GM20431 (cell line): ENCODE results near the gene LAX1.
"Not testable (repeated sequence)": the region's sequence is repeated elsewhere in the genome, so short reads cannot be mapped to it uniquely, and the experiment has no call there.

Source experiments
- in situ Hi-C: fragments of 300-500 bp; cut with MseI, MboI; formaldehyde crosslinking; loops from one replicate; pipeline ENCODE4 v1.15.0; 2020; ENCODE audit warnings: low sequenced_read_pairs; ENCODE audit not compliant: unreplicated experiment

The LAX1 gene

DNA sequence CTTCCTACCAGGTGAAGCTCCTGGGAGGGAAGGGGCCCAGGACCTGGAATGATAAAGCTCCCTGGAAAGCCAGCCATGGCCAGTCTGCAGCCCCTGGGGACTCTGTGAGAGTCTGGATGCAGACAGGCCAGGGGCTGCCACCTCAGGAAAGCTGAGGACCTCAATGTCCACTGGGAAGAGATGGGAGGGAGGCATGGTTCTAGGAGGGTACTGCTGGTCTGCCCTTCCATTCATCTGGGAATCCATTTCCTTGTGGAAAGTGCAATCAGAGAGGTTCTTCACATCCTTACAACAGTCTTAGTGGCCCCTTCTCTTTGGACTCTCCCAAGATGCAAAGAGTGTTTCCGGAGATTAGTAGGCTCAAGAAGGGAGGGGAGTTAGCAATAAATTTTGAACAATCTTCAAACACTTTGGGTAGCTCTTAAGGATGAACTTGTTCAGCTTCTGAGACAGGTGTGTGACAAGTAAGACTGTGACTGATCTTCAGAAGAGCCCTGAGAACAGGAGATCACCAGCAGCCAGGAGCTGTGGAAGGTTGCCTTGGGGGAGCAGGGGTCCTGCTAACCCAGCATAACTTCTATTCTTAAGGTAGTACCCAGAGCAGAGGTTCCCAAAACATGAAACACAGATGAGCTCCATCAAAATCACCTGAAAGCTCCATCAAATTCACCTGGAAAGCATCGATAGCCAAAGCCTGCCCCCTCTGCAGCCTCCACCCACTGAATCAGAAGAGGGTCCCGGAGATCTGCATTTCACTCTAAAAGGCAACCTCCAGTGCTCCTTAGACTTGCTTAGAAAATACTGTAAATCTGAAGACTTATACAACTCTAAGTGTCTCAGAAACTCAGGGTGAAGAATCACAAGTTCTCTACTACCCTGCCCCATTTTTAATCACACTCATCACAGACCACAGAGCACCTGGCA is 616 bp upstream of the LAX1 start:
- in situ Hi-C loops, result no loop called here

DNA sequence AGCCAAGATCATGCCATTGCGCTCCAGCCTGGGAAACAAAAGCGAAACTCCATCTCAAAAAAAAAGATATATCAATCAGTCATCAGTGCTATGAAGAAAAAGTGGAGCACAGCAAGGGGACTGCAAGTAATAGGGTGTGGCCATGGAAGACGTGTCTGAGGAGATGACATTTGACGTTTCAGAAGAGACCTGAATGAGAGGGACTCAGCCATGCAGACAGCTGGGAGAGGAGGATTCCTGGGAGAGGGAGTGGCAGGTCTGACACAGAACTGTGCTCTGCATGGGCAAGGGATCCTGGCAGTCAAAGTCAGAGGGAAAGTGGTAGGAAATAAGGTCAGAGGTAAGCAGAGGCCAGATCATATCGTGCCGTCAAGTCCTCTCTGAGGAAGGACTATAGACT is 3.3 kb downstream of the LAX1 start:
- in situ Hi-C loops, result no loop called here

DNA sequence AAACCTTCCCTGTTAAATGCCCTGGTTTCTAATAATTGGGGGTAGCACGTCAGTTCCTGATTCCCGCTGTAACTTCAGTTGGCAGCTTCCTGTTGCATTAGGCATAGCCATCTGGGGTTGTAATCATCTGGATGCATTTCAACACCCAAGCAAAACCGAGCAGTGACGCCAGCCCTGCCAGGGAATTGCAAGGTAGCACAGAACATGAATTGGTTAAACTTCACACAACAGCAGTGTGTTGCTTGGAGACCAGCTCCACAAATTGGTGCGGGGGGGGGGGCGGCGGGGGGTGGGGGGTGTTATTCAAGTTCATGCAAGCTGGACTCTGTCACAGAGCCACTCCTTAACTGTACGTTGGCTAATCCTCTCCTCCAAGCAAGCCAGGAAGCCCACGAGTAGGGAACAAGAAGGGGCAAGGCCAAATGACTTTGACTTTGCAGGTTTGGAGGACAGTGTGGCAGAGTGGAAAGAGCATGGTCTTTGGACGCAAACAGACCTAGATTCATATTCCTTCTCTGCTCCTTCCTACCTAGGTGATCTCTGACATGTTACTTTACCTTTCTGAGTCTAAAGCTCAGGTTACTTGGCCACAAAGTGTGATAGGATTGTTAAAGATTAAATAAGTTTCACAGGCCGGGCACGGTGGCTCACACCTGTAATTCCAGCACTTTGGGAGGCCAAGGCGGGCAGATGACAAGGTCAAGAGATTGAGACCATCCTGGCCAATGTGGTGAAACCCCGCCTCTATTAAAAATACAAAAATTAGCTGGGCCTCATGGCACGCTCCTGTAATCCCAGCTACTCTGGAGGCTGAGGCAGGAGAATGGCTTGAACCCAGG is 4.7 kb downstream of the LAX1 start:
- in situ Hi-C loops, result no loop called here

DNA sequence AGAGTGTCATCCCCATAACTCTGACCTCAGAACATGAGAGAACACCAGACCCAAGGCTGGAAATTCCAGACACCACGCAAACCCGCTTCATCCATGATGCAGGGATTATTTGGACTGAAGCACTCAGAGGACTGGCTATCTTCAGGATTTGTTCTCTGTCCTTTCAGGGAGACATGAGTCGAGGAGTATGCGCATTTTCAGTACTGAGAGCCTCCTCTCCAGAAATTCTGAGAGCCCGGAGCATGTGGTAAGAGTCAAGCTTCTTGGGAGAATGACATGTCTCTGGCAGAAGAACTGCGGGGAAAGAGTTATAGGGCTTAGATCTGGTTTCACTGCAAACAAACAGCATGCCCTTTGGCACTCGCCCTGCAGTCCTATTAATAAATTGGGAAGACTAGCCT is 6.9 kb downstream of the LAX1 start:
- in situ Hi-C loops, result no loop called here

- in situ Hi-C loops, result no loop called here
Observed at GRCh38 chr1:203772836-203773235, 7.9 kb downstream of the LAX1 start.

DNA sequence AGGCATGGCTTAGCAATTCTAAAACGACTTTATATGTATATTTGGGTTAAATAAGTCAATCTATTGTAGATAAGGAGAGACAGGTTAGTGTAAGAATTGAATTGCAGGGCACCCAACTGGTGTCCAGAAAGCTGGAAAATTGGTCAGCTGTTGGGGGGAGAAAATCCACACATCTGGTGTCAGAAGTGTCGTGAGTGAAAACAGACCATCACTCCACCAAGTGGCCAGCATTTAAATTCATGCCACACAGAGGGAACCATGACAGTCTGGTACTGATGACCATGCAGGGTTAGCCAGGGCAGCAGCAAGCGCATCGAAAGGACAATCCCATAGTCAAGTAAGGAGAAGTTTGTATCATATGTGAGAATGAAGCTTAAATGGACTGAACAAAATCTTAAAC is 11.7 kb downstream of the LAX1 start:
- in situ Hi-C loops, result no loop called here

DNA sequence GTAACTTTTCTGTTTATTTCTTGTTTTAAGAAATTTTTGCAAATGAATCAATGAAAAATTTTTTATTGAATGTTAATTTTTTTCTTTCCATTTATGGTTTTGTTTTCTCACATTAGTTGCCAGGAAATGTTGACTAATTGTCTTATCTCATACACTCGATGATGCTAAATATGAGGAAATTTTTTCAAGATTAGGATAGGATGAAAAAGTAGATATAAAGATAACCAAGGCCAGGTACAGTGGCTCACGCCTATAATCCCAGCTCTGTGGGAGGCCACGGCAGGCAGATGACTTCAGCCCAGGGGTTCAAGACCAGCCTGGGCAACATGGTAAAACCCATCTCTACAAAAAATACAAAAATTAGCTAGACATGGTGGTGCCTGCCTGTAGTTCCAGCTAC is 12.6 kb downstream of the LAX1 start:
- in situ Hi-C loops, result no loop called here

DNA sequence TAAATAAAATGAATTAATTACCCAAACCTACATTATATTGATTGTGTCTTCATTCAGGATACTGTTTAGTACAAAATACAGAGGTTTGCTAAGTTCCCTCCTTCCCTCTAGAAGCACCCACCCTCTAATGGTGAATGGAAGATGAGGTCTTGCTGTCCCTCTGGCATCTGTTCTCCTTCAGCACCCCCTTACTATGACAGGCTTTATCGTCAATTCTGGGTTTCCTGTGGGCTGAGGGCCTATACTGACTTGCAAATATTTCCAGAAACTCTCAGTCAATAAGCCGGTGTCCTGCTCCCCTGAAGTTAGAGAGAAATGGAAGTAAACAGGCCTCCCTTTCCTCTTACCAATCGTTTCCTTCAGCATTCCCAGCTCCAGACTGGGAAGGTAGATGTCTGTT is 13.2 kb downstream of the LAX1 start:
- in situ Hi-C loops, result no loop called here

DNA sequence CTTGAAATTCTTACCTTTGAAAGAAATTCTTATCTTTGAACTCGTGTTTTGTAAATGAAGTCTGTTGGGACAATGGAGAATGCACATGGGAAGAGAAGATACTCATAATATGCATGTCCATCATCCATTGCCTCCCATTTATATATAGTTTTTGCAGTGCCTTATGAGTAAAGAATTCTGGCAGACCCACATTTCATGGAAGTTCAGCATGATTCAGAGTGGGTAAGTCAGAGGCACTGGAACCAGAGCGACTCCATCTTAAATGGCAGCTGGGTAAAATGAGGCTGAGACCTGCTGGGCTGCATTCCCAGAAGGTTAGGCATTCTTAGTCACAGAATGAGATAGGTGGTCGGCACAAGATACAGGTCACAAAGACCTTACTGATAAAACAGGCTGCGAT is 13.8 kb downstream of the LAX1 start:
- in situ Hi-C loops, result no loop called here

- in situ Hi-C loops, result no loop called here
Observed at GRCh38 chr1:203781962-203782361, 17.0 kb downstream of the LAX1 start.

- in situ Hi-C loops, result no loop called here
Observed at GRCh38 chr1:203789966-203790365, 25.0 kb downstream of the LAX1 start.

DNA sequence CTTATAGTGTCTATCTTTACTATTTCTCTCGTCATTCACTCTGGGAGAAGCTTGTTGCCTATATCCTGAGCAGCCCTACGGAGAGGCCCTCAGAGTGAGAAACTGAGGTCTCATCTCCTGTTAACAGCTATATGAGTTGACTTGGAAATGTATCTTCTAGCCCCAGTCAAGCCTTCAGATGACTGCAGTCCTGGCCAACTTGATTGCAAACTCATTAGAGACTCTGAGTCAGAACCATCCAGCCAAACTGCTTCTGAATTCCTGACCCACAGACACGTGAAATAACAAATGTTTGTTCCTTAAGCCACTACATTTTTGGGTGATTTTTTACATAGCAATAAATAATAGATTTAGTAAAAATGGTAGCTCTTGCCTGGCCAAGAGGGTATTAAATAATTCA is 26.5 kb downstream of the LAX1 start:
- in situ Hi-C loops, result no loop called here

- in situ Hi-C loops, result no loop called here
Observed at GRCh38 chr1:203792486-203792885, 27.5 kb downstream of the LAX1 start.

DNA sequence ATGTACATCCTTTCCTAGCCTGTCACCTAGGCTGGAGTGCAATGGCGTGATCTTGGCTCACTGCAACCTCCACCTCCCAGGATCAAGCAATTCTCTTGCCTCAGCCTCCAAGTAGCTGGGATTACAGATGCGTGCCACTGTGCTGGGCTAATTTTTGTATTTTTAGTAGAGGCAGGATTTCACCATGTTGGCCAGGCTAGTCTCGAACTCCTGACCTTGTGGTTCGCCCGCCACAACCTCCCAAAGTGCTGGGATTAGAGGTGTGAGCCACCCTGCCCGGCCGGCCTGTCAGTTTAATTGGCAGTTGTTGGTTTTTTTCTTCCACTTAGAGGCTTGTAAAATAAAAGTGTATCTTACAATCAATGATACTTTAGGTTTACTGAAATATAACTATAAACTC is 28.6 kb downstream of the LAX1 start:
- in situ Hi-C loops, result not testable (repeated sequence)

GRCh38 chr1:203794764-203795440 is 29.9 kb downstream of the LAX1 start:
- in situ Hi-C loops, result no loop called here

GRCh38 chr1:203795441-203796235 is 30.7 kb downstream of the LAX1 start, which contains the start of the genes ZBED6 and ZC3H11A:
ZBED6 (plus strand) TSS chr1:203795623; CDS start chr1:203797523, 1,900 bp downstream.
ZC3H11A (plus strand) TSS chr1:203795623; CDS start chr1:203817071, 21,448 bp downstream.
- in situ Hi-C loops, result no loop called here

DNA sequence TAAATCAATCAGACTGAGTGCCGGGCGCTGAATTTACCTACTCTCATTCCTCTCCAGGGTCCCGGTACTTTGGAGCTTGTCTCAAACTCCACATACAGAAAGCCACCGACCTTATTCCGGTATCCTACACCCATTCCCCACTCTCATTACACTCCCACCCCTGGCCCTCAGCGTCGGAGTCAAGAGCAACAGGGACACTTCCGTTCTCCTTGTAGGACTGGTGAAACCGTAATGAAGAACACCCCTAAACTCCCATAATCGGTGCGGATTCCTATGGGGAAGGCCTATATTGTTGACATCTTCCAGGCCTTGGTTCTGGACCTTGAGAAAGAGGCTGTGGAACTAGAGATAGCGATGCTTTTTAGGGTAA is 31.2 kb downstream of the LAX1 start:
- in situ Hi-C loops, result no loop called here

DNA sequence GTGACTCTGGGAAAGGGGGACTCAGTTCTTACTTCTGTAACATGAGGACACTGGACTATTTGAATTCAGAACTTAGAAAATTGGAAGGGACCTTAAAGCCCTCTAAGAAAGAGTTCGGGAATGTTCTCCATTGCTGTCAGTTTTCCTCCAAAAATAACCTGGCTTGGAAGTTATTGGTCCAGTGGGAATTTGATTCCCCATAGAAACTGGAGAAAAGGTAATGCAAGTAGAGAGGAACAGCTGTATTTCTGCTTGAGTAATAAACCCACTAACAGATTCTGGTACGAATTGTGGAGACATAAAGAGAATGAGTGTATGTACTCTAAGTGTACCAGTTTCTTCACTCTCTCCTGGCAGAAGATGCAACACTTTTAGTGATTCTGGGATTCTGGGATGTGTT is 32.2 kb downstream of the LAX1 start:
- in situ Hi-C loops, result no loop called here

DNA sequence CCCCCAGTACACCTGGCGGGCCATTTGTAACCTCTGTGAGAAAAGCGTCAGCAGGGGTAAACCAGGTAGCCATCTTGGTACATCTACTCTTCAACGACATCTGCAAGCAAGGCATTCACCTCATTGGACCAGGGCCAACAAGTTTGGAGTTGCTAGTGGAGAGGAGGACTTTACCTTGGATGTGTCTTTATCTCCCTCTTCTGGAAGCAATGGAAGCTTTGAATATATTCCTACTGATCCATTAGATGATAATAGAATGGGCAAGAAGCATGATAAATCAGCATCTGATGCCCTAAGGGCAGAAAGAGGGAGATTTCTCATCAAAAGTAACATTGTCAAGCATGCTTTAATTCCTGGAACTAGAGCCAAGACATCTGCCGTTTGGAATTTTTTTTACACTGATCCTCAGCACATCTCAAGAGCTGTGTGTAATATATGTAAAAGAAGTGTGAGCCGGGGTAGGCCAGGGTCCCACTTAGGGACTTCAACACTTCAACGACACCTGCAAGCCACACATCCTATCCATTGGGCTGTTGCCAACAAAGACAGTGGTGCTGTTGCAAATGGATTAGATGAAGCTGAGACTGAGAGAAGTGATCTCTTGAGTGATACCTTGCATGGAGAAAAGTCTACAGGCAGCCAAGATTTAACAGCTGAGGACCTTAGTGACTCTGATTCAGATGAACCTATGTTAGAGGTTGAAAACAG is 33.1 kb downstream of the LAX1 start:
- in situ Hi-C loops, result no loop called here
